Skeletal muscle tissue (tissue), 4 donors: Measurements from ENCODE around the gene PTPRN2. TPM values are rescaled to one million over a fixed set of nuclear protein-coding genes. Genes with fewer than 3 reads are reported as not detected.

Source experiments
- H3K27ac ChIP-seq: one replicate; pipeline ENCODE4 v1.7.0; 2013; ENCODE audit warnings: mild to moderate bottlenecking, low read depth, low read length, inconsistent platforms
- H3K27me3 ChIP-seq, 3 donors: one replicate each; pipeline ENCODE4 v1.7.0; 2013; ENCODE audit warnings: low read length in 3 of 3; ENCODE audit not compliant: control insufficient read depth in 3 of 3, insufficient read depth in 3 of 3
- H3K36me3 ChIP-seq, 3 donors: one replicate each; pipeline ENCODE4 v1.7.0; 2013; ENCODE audit warnings: low read length in 3 of 3; ENCODE audit not compliant: control insufficient read depth in 3 of 3, insufficient read depth in 3 of 3
- H3K4me1 ChIP-seq, 3 donors: one replicate each; pipeline ENCODE4 v1.7.0; 2013; ENCODE audit warnings: low read length in 3 of 3, mild to moderate bottlenecking in 3 of 3; ENCODE audit not compliant: control insufficient read depth in 3 of 3, insufficient read depth in 3 of 3
- H3K4me3 ChIP-seq, 3 donors: one replicate each; pipeline ENCODE4 v1.7.0; 2013; ENCODE audit warnings: low read length in 3 of 3
- H3K9ac ChIP-seq, 3 donors: one replicate each; pipeline ENCODE4 v1.7.0; 2013; ENCODE audit warnings: low read length in 3 of 3, mild to moderate bottlenecking in 3 of 3, moderate library complexity in 2 of 3, low read depth in 1 of 3
- H3K9me3 ChIP-seq, 3 donors: one replicate each; pipeline ENCODE4 v1.7.0; 2013; ENCODE audit warnings: low read length in 3 of 3; ENCODE audit not compliant: control insufficient read depth in 3 of 3
- total RNA-seq: library from RNA; depleted of rRNA; stranded (reverse); fragments of >200 nt; gene quantifications from one replicate; pipeline ENCODE4 v1.2.3, GENCODE V29; 2014
- donor health status: Osteomylitis.

PTPRN2 gene
- total RNA-seq, 1 donor from 2014 or later, result 1.6 TPM

GRCh38 chr7:158366346-158366745, 221.3 kb downstream of the PTPRN2 start:
- Histone ChIP-seq H3K36me3 (no peaks in the 10 kb centered on the region), H3K9ac (no peak overlapping the region), H3K9me3 (no peaks in the 10 kb centered on the region), H3K27me3 (no peaks in the 10 kb centered on the region), H3K4me3 (no peak overlapping the region), H3K4me1 (no peaks in the 10 kb centered on the region), H3K27ac (no peak overlapping the region)

- Histone ChIP-seq H3K27me3 (no peaks in the 10 kb centered on the region), H3K9me3 (peaks cover 0 to 2% (median 0%) of the 10 kb centered on the region in 3 donors), H3K4me1 (no peaks in the 10 kb centered on the region), H3K27ac (no peak overlapping the region), H3K4me3 (no peak overlapping the region), H3K36me3 (no peaks in the 10 kb centered on the region), H3K9ac (no peak overlapping the region)
Measured at GRCh38 chr7:158365267-158365666, 222.4 kb downstream of the PTPRN2 start.

- no peak overlapping the region for H3K9ac ChIP-seq
- no peaks in the 10 kb centered on the region for H3K4me1 ChIP-seq
- H3K27ac ChIP-seq, result no peak overlapping the region
- H3K4me3 ChIP-seq, result no peak overlapping the region
- no peaks in the 10 kb centered on the region for H3K36me3 ChIP-seq
- peaks cover 0 to 2% (median 0%) of the 10 kb centered on the region in 3 donors for H3K9me3 ChIP-seq
- H3K27me3 ChIP-seq, result no peaks in the 10 kb centered on the region
Measured at GRCh38 chr7:158364451-158364850, 223.2 kb downstream of the PTPRN2 start.

GRCh38 chr7:158362912-158363905, 224.4 kb downstream of the PTPRN2 start:
- H3K27me3 ChIP-seq, result no peaks in the 10 kb centered on the region
- H3K27ac ChIP-seq, result no peak overlapping the region
- no peak overlapping the region for H3K4me3 ChIP-seq
- H3K4me1 ChIP-seq, result no peaks in the 10 kb centered on the region
- H3K9ac ChIP-seq, result no peak overlapping the region
- peaks cover 0 to 2% (median 2%) of the 10 kb centered on the region in 3 donors for H3K9me3 ChIP-seq
- H3K36me3 ChIP-seq, result no peaks in the 10 kb centered on the region

GRCh38 chr7:158362001-158362400, 225.6 kb downstream of the PTPRN2 start:
- H3K27ac ChIP-seq, result no peak overlapping the region
- no peaks in the 10 kb centered on the region for H3K27me3 ChIP-seq
- H3K9me3 ChIP-seq, result peaks cover 0 to 5% (median 2%) of the 10 kb centered on the region in 3 donors
- no peak overlapping the region for H3K4me3 ChIP-seq
- no peak overlapping the region for H3K9ac ChIP-seq
- H3K36me3 ChIP-seq, result no peaks in the 10 kb centered on the region
- H3K4me1 ChIP-seq, result no peaks in the 10 kb centered on the region

GRCh38 chr7:158361326-158361946, 226.2 kb downstream of the PTPRN2 start:
- H3K9ac ChIP-seq, result no peak overlapping the region
- H3K27me3 ChIP-seq, result no peaks in the 10 kb centered on the region
- H3K36me3 ChIP-seq, result no peaks in the 10 kb centered on the region
- H3K4me1 ChIP-seq, result no peaks in the 10 kb centered on the region
- H3K4me3 ChIP-seq, result no peak overlapping the region
- no peak overlapping the region for H3K27ac ChIP-seq
- peaks cover 0 to 5% (median 2%) of the 10 kb centered on the region in 3 donors for H3K9me3 ChIP-seq

- Histone ChIP-seq H3K27me3 (peaks cover 0 to 5% (median 0%) of the 10 kb centered on the region in 3 donors), H3K4me1 (no peaks in the 10 kb centered on the region), H3K9me3 (peaks cover 0 to 10% (median 9%) of the 10 kb centered on the region in 3 donors), H3K27ac (no peak overlapping the region), H3K4me3 (no peak overlapping the region), H3K36me3 (no peaks in the 10 kb centered on the region), H3K9ac (no peak overlapping the region)
Measured at GRCh38 chr7:158358926-158359645, 228.5 kb downstream of the PTPRN2 start.

GRCh38 chr7:158357898-158358821, 229.5 kb downstream of the PTPRN2 start:
- H3K27ac ChIP-seq, result no peak overlapping the region
- peaks cover 0 to 10% (median 9%) of the 10 kb centered on the region in 3 donors for H3K9me3 ChIP-seq
- H3K9ac ChIP-seq, result no peak overlapping the region
- H3K4me1 ChIP-seq, result no peaks in the 10 kb centered on the region
- no peaks in the 10 kb centered on the region for H3K36me3 ChIP-seq
- H3K4me3 ChIP-seq, result no peak overlapping the region
- H3K27me3 ChIP-seq, result peaks cover 0 to 5% (median 0%) of the 10 kb centered on the region in 3 donors
